Measurements from ENCODE around the gene ABCA2. TPM values are rescaled to one million over a fixed set of nuclear protein-coding genes. Genes with fewer than 3 reads are reported as not detected.

Gene ABCA2
- total and polyA plus RNA-seq, 4 donors = 2.9 to 15.2 (median 12.3) TPM

GRCh38 chr9:136972743-136973142, 55.3 kb downstream of the ABCA2 start:
- Histone ChIP-seq H3K9ac (ENCODE audit: low read depth in 1 of 2, low read length in 2 of 2) (no peak overlapping the region), H3K27me3 (ENCODE audit: control insufficient read depth in 4 of 4, insufficient read depth in 4 of 4, low read length in 3 of 4) (no peaks in the 10 kb centered on the region), H3K4me1 (ENCODE audit: control insufficient read depth in 4 of 4, insufficient read depth in 4 of 4, low read length in 3 of 4) (peaks cover 0 to 2% (median 0%) of the 10 kb centered on the region in 4 donors), H3K9me3 (ENCODE audit: control insufficient read depth in 4 of 4, low read length in 3 of 4) (no peaks in the 10 kb centered on the region), H3K4me3 (ENCODE audit: low read depth in 1 of 3, low read length in 3 of 3) (no peak overlapping the region), H3K27ac (ENCODE audit: low read depth in 1 of 2, low read length in 2 of 2) (no peak overlapping the region), H3K36me3 (ENCODE audit: control insufficient read depth in 4 of 4, insufficient read depth in 3 of 4, low read depth in 1 of 4, low read length in 3 of 4) (no peaks in the 10 kb centered on the region)
- 76% methylated on average over 13 of the region's 13 CpGs for WGBS
- no peak for DNase-seq (ENCODE audit: low spot score)
- TF ChIP-seq FOXA1 (IDR thresholded peaks at IDR 0.05) (no peak), EGR1 (IDR thresholded peaks at IDR 0.05; ENCODE audit: low read depth in 2 of 2) (no peak), CTCF (IDR thresholded peaks at IDR 0.05; ENCODE audit: low read depth, low read length, missing input control) (no peak), NR2F2 (IDR thresholded peaks at IDR 0.05) (no peak), GABPA (IDR thresholded peaks at IDR 0.05 in 1 of 2, conservative IDR thresholded peaks at IDR 0.05 in 1 of 2) (no peak), HNF4G (IDR thresholded peaks at IDR 0.05) (no peak), RXRA (IDR thresholded peaks at IDR 0.05) (no peak), HNF4A (conservative IDR thresholded peaks at IDR 0.05) (no peak), ATF3 (IDR thresholded peaks at IDR 0.05) (no peak), RAD21 (IDR thresholded peaks at IDR 0.05) (no peak)

GRCh38 chr9:136972335-136972734, 55.7 kb downstream of the ABCA2 start:
- H3K27ac ChIP-seq (ENCODE audit: low read depth in 1 of 2, low read length in 2 of 2) = no peak overlapping the region

More at GRCh38 chr9:136972335-136972734, 55.7 kb downstream of the ABCA2 start:
- TF ChIP-seq NR2F2 (IDR thresholded peaks at IDR 0.05) = no peak
- no peak for TF ChIP-seq GABPA (IDR thresholded peaks at IDR 0.05 in 1 of 2, conservative IDR thresholded peaks at IDR 0.05 in 1 of 2)
- TF ChIP-seq ZBTB33 (IDR thresholded peaks at IDR 0.05) = no peak
- TF ChIP-seq ATF3 (IDR thresholded peaks at IDR 0.05) = no peak
- TF ChIP-seq HNF4G (IDR thresholded peaks at IDR 0.05) = no peak
- TF ChIP-seq FOXA2 (IDR thresholded peaks at IDR 0.05) = no peak
- TF ChIP-seq YY1 (IDR thresholded peaks at IDR 0.05) = no peak
- TF ChIP-seq CTCF (IDR thresholded peaks at IDR 0.05; ENCODE audit: low read depth, low read length, missing input control) = no peak
- TF ChIP-seq REST (IDR thresholded peaks at IDR 0.05) = no peak
- no peak for TF ChIP-seq RAD21 (IDR thresholded peaks at IDR 0.05)
- no peak for TF ChIP-seq FOXA1 (IDR thresholded peaks at IDR 0.05)
- no peak for TF ChIP-seq HNF4A (conservative IDR thresholded peaks at IDR 0.05)
- TF ChIP-seq SP1 (IDR thresholded peaks at IDR 0.05) = no peak
- TF ChIP-seq RXRA (IDR thresholded peaks at IDR 0.05) = no peak
- TF ChIP-seq EGR1 (IDR thresholded peaks at IDR 0.05; ENCODE audit: low read depth in 2 of 2) = no peak
- TF ChIP-seq JUND (IDR thresholded peaks at IDR 0.05) = no peak
- no peak for TF ChIP-seq MAX (IDR thresholded peaks at IDR 0.05)
- H3K4me1 ChIP-seq (ENCODE audit: control insufficient read depth in 4 of 4, insufficient read depth in 4 of 4, low read length in 3 of 4) = no peaks in the 10 kb centered on the region
- no peak for DNase-seq (ENCODE audit: low spot score)
- H3K9me3 ChIP-seq (ENCODE audit: control insufficient read depth in 4 of 4, low read length in 3 of 4) = no peaks in the 10 kb centered on the region
- H3K36me3 ChIP-seq (ENCODE audit: control insufficient read depth in 4 of 4, insufficient read depth in 3 of 4, low read depth in 1 of 4, low read length in 3 of 4) = no peaks in the 10 kb centered on the region
- H3K9ac ChIP-seq (ENCODE audit: low read depth in 1 of 2, low read length in 2 of 2) = no peak overlapping the region
- WGBS = 78% methylated on average over 11 of the region's 11 CpGs
- H3K27me3 ChIP-seq (ENCODE audit: control insufficient read depth in 4 of 4, insufficient read depth in 4 of 4, low read length in 3 of 4) = no peaks in the 10 kb centered on the region
- no peak overlapping the region for H3K4me3 ChIP-seq (ENCODE audit: low read depth in 1 of 3, low read length in 3 of 3)

Measured in liver (tissue), 9 donors.